ENCODE measurements around the gene AMER2.

Gene AMER2

GRCh38 chr13:25181597-25181996 is 9.5 kb upstream of the AMER2 start:
- TF ChIP-seq, protein P1, sequence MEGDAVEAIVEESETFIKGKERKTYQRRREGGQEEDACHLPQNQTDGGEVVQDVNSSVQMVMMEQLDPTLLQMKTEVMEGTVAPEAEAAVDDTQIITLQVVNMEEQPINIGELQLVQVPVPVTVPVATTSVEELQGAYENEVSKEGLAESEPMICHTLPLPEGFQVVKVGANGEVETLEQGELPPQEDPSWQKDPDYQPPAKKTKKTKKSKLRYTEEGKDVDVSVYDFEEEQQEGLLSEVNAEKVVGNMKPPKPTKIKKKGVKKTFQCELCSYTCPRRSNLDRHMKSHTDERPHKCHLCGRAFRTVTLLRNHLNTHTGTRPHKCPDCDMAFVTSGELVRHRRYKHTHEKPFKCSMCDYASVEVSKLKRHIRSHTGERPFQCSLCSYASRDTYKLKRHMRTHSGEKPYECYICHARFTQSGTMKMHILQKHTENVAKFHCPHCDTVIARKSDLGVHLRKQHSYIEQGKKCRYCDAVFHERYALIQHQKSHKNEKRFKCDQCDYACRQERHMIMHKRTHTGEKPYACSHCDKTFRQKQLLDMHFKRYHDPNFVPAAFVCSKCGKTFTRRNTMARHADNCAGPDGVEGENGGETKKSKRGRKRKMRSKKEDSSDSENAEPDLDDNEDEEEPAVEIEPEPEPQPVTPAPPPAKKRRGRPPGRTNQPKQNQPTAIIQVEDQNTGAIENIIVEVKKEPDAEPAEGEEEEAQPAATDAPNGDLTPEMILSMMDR (IDR thresholded peaks at IDR 0.05) = no peak
- TF ChIP-seq ZFX (IDR thresholded peaks at IDR 0.05; ENCODE audit: borderline replicate concordance) = no peak
- H3K27ac ChIP-seq = no peak overlapping the region

GRCh38 chr13:25180775-25181537 is 8.9 kb upstream of the AMER2 start:
- no peak overlapping the region for H3K27ac ChIP-seq
- TF ChIP-seq, protein P1 (IDR thresholded peaks at IDR 0.05) = no peak
- TF ChIP-seq ZFX (IDR thresholded peaks at IDR 0.05; ENCODE audit: borderline replicate concordance) = no peak

DNA sequence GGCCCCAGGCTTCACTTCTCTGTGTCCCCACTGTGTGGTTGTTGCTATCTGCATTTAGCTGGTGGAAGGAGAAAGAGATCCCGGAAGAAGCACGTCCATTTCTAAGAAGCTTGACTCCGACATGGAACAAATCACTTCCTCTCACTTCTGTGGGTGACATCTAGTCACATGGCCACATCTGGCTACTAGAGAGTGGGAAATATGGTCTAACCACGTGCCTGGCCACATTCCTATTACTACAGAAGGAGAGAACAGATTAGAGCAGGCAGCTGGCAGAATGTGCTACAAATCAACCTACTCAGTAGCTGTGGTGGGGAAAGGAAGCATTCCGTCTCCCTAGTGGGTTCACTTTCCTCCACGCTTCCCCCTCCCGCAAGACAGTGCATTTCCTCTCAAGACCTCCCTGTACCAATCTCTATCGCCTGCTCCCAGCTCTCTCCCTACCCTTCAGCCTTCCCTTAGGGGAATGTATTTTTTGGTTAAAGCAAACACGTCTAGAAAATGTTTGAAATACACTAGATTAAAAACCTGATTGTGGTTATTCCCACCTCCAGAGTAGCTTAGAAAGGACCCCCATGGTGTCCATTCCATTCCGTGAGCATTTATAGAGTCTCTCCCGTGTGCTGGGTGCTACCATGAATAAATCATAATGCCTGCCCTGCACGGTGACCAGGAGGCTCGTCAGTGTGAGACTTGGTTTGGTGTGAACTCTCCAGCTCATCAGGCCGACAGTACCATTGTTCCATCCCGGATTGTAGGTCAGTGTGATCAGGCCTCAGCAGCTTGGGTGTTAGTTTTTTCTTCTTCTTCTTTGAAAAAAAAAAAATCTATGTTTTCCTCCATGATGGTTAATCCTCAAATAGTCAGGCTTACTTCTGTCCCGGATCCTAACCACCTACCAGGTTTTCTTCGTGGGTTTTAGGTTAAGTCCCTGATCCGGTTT is 8.0 kb upstream of the AMER2 start:
- TF ChIP-seq, protein P1 (IDR thresholded peaks at IDR 0.05) = no peak
- TF ChIP-seq ZFX (IDR thresholded peaks at IDR 0.05; ENCODE audit: borderline replicate concordance) = no peak
- H3K27ac ChIP-seq = no peak overlapping the region

- no peak overlapping the region for H3K27ac ChIP-seq
- TF ChIP-seq ZFX (IDR thresholded peaks at IDR 0.05; ENCODE audit: borderline replicate concordance) = no peak
- TF ChIP-seq, protein P1 (IDR thresholded peaks at IDR 0.05) = no peak
These were observed 6.9 kb upstream of the AMER2 start for GRCh38 chr13:25179011-25179410.

- TF ChIP-seq, protein P1 (IDR thresholded peaks at IDR 0.05) = no peak
- no peak for TF ChIP-seq ZFX (IDR thresholded peaks at IDR 0.05; ENCODE audit: borderline replicate concordance)
- H3K27ac ChIP-seq = no peak overlapping the region
These were observed 6.0 kb upstream of the AMER2 start for GRCh38 chr13:25178070-25178469.

GRCh38 chr13:25177636-25178035 is 5.5 kb upstream of the AMER2 start:
- H3K27ac ChIP-seq = no peak overlapping the region
- TF ChIP-seq, protein P1 (IDR thresholded peaks at IDR 0.05) = no peak
- no peak for TF ChIP-seq ZFX (IDR thresholded peaks at IDR 0.05; ENCODE audit: borderline replicate concordance)
